Mesendoderm (in vitro differentiated cells): ENCODE data around the gene P2RY13. TPM values are rescaled to one million over a fixed set of nuclear protein-coding genes. Genes with fewer than 3 reads are reported as not detected.

ENCODE experiments used
- DNase-seq: peaks from one replicate; pipeline ENCODE4 v3.0.0; 2013
- H2AK5ac ChIP-seq: 2 replicates; pipeline ENCODE4 v1.6.1; 2013; ENCODE audit warnings: low read length, inconsistent platforms
- H2BK120ac ChIP-seq: 2 replicates; pipeline ENCODE4 v1.6.1; 2013; ENCODE audit warnings: low read depth, mild to moderate bottlenecking, low read length, moderate library complexity, mixed read lengths
- H2BK15ac ChIP-seq: replicated peaks from 2 replicates; pipeline ENCODE4 v1.6.1; 2013; ENCODE audit warnings: low read depth, mild to moderate bottlenecking, moderate library complexity
- H2BK5ac ChIP-seq: 2 replicates; pipeline ENCODE4 v1.6.1; 2013; ENCODE audit warnings: low read length, inconsistent platforms
- H3K18ac ChIP-seq: 2 replicates; pipeline ENCODE4 v1.6.1; 2013; ENCODE audit warnings: mild to moderate bottlenecking, low read length, mixed read lengths
- H3K23ac ChIP-seq: one replicate; pipeline ENCODE4 v1.6.1; 2013; ENCODE audit warnings: low read length
- H3K27ac ChIP-seq: 2 replicates; pipeline ENCODE4 v1.5.1; 2013; ENCODE audit warnings: low read depth, mild to moderate bottlenecking, inconsistent platforms, low read length, moderate library complexity
- H3K27me3 ChIP-seq: 2 replicates; pipeline ENCODE4 v1.6.1; 2013; ENCODE audit warnings: low read length, control low read depth, mild to moderate bottlenecking, inconsistent platforms; ENCODE audit not compliant: insufficient read depth, poor library complexity
- H3K36me3 ChIP-seq: 2 replicates; pipeline ENCODE4 v1.6.1; 2013; ENCODE audit warnings: low read length, inconsistent platforms; ENCODE audit not compliant: control insufficient read depth, insufficient read depth
- H3K4ac ChIP-seq: one replicate; pipeline ENCODE4 v1.6.1; 2013; ENCODE audit warnings: low read depth, mild to moderate bottlenecking, low read length, moderate library complexity
- H3K4me1 ChIP-seq: 2 replicates; pipeline ENCODE4 v1.6.1; 2013; ENCODE audit warnings: low read depth, low read length, inconsistent platforms; ENCODE audit not compliant: control insufficient read depth
- H3K4me2 ChIP-seq: 2 replicates; pipeline ENCODE4 v1.6.1; 2013; ENCODE audit warnings: low read length
- H3K4me3 ChIP-seq: 2 replicates; pipeline ENCODE4 v1.5.1; 2013; ENCODE audit warnings: mild to moderate bottlenecking, low read length
- H3K56ac ChIP-seq: one replicate; pipeline ENCODE4 v1.6.1; 2013; ENCODE audit warnings: low read length
- H3K79me1 ChIP-seq: 2 replicates; pipeline ENCODE4 v1.6.1; 2013; ENCODE audit warnings: low read length, inconsistent platforms
- H3K79me2 ChIP-seq: 2 replicates; pipeline ENCODE4 v1.6.1; 2013; ENCODE audit warnings: mild to moderate bottlenecking, low read length; ENCODE audit not compliant: control insufficient read depth, insufficient read depth
- H3K9ac ChIP-seq: 2 replicates; pipeline ENCODE4 v1.6.1; 2013; ENCODE audit warnings: low read length, inconsistent platforms
- H4K5ac ChIP-seq: one replicate; pipeline ENCODE4 v1.6.1; 2013; ENCODE audit warnings: low read length
- H4K8ac ChIP-seq: one replicate; pipeline ENCODE4 v1.6.1; 2013; ENCODE audit warnings: low read depth, mild to moderate bottlenecking, control low read depth, low read length, moderate library complexity
- WGBS: extraction: QIAGEN DNeasy Blood & Tissue Kit; methylation state at CpG from one replicate; pipeline ENCODE4 v1.1.7; 2013; ENCODE audit warnings: low lambda C conversion rate, missing lambda C conversion rate; ENCODE audit not compliant: insufficient coverage; ENCODE audit errors: extremely low coverage; 5-methylcytosine and 5-hydroxymethylcytosine counted together
- polyA plus RNA-seq, 2 experiments: library from polyadenylated mRNA; stranded (reverse); fragments of 200-250 nt; gene quantifications; one replicate each; pipeline ENCODE4 v1.2.3, GENCODE V29; 2013

Gene P2RY13
- not detected for polyA plus RNA-seq (2013, experiment 1 of 2)
- polyA plus RNA-seq (2013, experiment 2 of 2): not detected

DNA sequence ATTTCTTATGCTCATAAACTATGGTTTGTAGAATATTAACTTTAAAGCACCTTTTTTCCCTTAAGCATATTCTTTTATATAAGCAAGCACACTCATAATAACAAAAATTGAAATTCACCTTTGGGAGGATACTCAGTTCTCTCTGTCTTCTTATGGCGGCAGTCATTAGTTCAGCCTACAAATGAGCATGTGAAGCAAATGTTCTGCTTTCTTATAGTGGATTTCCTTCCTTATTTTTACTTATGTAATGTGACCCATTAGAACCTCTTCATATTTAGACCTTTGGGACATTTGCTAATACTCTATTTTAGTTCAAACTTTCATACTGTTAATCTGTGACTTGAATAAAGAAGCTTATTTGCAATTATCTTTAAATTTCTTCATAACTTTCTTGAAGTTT lies at the start of gene P2RY13:
Gene P2RY13, minus strand, starts transcription at position 187 of the 400 bp plus-strand sequence. Its CDS starts 21 bp downstream, at position 166.
- H3K4me2 ChIP-seq: no peak within 1 kb of the TSS
- no peak within 1 kb of the TSS for H3K23ac ChIP-seq
- no peak within 1 kb of the TSS for H4K8ac ChIP-seq
- DNase-seq: no peak
- H3K18ac ChIP-seq: no peak within 1 kb of the TSS
- H3K9ac ChIP-seq: no peak within 1 kb of the TSS
- H2AK5ac ChIP-seq: no peak within 1 kb of the TSS
- no CpG with 5 or more reads among the region's 1 CpG for WGBS
- H2BK15ac ChIP-seq: no peak within 1 kb of the TSS
- no peaks in the 10 kb centered on the region for H3K4me1 ChIP-seq
- H2BK5ac ChIP-seq: no peak within 1 kb of the TSS
- H2BK120ac ChIP-seq: no peak within 1 kb of the TSS
- no peaks in the 10 kb centered on the region for H3K79me1 ChIP-seq
- no peaks in the 10 kb centered on the region for H3K36me3 ChIP-seq
- H3K27me3 ChIP-seq: no peaks in the 10 kb centered on the region
- no peak within 1 kb of the TSS for H3K27ac ChIP-seq
- H3K79me2 ChIP-seq: no peaks in the 10 kb centered on the region
- H3K4me3 ChIP-seq: no peak within 1 kb of the TSS
- no peak within 1 kb of the TSS for H3K56ac ChIP-seq
- H3K4ac ChIP-seq: no peak within 1 kb of the TSS
- no peak within 1 kb of the TSS for H4K5ac ChIP-seq

DNA sequence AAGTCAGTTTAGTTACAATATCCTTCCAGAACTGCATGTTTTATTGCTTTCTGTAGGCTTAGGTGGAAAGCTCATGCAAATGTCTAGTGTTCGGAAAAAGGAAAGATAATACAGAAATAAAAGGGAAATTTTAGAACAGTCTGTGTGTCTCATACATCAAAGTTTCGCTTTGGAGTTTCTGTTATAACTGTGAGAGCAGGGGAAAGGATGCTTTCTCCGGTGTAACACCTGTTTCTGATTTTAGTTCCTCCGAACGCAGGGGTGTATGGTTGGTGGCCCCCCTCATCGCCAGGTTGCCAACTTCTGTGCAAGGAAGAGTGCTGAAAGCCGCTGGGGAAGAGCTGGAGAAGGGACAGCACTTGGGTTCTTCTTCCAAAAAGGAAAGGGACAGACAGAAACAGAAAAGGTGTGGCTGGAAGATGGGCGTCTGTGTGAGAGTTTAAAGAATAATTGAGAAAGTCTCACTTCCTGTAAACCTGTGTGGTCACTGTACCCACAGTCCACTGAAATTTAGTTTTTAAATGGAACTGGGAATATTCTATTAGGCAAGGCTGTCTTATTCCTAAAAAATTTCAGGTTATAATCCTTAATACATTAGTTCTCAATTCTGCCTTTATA lies 48.5 kb upstream of the P2RY13 start:
- H4K5ac ChIP-seq: no peak overlapping the region
- H3K27ac ChIP-seq: no peak overlapping the region
- no peak overlapping the region for H3K4ac ChIP-seq
- H3K23ac ChIP-seq: no peak overlapping the region
- H3K36me3 ChIP-seq: no peaks in the 10 kb centered on the region
- no peak overlapping the region for H4K8ac ChIP-seq
- no peaks in the 10 kb centered on the region for H3K79me2 ChIP-seq
- no peaks in the 10 kb centered on the region for H3K27me3 ChIP-seq
- no peak overlapping the region for H3K4me2 ChIP-seq
- no peak overlapping the region for H3K56ac ChIP-seq
- H2BK5ac ChIP-seq: no peak overlapping the region
- no peak for DNase-seq
- no peaks in the 10 kb centered on the region for H3K4me1 ChIP-seq
- no peaks in the 10 kb centered on the region for H3K79me1 ChIP-seq
- no CpG with 5 or more reads among the region's 8 CpGs for WGBS
- H3K18ac ChIP-seq: no peak overlapping the region
- H3K9ac ChIP-seq: no peak overlapping the region
- no peak overlapping the region for H2BK120ac ChIP-seq
- H3K4me3 ChIP-seq: no peak overlapping the region
- H2BK15ac ChIP-seq: no peak overlapping the region
- no peak overlapping the region for H2AK5ac ChIP-seq

DNA sequence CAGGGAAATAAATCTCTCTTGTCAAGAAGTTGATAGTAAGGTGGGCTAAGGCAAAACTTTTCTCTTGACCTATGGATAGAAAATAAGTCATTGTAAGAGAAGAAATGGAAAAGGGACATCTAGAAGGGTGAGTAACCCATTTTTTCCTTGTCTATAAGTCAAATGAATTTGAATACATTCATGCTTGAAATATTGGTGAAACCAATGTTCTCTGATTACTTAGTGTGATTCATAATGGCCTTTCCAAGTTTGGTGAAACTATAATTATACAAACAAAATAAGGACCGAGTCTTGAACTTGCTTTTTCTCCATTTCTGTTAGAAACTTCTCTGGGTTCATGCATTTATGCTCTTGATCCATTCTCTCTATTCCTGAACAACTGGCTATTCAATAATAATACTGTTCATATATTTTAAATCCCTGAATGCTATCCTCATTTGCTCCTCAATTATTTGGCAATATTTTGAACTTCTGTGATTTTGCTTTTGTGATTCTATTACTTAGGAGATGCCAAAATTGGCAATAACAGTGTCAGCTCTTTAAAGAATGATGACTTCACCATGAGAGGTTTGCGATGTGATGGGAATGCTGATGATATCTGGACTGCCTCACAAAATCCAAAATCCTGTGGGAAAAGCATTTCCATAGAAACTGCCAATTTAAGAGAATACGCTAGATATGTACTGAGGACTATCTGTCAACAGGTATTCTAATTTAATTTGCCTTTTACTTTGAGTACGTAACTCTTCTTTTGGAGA lies 42.9 kb upstream of the P2RY13 start:
- Histone ChIP-seq H3K27ac (no peak overlapping the region), H3K4me2 (no peak overlapping the region), H4K5ac (no peak overlapping the region), H2AK5ac (no peak overlapping the region), H3K9ac (no peak overlapping the region), H3K4me3 (no peak overlapping the region), H2BK120ac (no peak overlapping the region), H2BK5ac (no peak overlapping the region), H3K36me3 (no peaks in the 10 kb centered on the region), H3K4me1 (no peaks in the 10 kb centered on the region), H3K79me2 (no peaks in the 10 kb centered on the region), H3K27me3 (no peaks in the 10 kb centered on the region), H3K23ac (no peak overlapping the region), H4K8ac (no peak overlapping the region), H3K79me1 (no peaks in the 10 kb centered on the region), H3K56ac (no peak overlapping the region), H3K4ac (no peak overlapping the region), H2BK15ac (no peak overlapping the region), H3K18ac (no peak overlapping the region)
- WGBS: no CpG with 5 or more reads among the region's 4 CpGs
- DNase-seq: no peak

DNA sequence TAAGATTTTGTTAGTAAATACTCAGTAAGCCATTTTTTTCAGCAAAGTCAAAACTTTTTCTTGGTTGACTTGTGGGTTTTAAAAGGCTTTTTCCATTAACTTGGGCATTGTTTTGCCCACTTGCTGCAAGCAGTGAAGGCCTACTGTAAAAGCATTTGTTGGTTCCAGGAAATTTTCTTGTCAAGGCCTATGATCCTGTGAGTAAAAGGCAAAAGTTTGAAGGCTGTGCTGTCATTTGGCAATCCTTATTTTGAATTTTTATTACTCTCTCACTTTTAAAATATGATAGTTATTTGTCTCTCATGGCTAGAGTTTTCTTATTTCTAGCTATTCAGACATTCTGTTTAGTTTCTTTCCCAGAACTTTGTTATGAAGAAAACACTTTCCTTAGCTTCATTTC lies 42.2 kb upstream of the P2RY13 start:
- Histone ChIP-seq H3K36me3 (no peaks in the 10 kb centered on the region), H3K56ac (no peak overlapping the region), H3K27me3 (no peaks in the 10 kb centered on the region), H3K27ac (no peak overlapping the region), H3K23ac (no peak overlapping the region), H3K4me2 (no peak overlapping the region), H3K18ac (no peak overlapping the region), H4K8ac (no peak overlapping the region), H3K4ac (no peak overlapping the region), H2AK5ac (no peak overlapping the region), H4K5ac (no peak overlapping the region), H3K9ac (no peak overlapping the region), H2BK120ac (no peak overlapping the region), H3K79me2 (no peaks in the 10 kb centered on the region), H3K4me3 (no peak overlapping the region), H2BK5ac (no peak overlapping the region), H3K4me1 (no peaks in the 10 kb centered on the region), H3K79me1 (no peaks in the 10 kb centered on the region), H2BK15ac (no peak overlapping the region)
- no peak for DNase-seq

DNA sequence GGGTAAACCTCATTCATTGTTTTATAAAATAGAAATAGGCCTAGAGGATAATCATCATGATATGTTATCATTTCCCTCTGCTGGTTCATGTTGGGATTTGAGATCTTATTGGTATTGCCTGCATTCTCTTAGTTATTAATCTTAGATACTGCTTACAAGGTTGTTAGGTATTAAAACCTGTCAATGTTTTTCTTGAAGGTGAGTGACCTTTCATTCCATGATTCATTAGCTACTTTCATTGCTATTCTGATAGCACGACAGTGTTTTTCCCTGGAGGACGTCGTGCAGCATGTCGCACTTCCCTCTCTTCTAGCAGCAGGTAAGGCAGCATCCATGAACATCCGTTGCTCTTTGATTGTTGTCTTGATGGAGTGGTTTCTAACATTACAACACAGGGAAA lies 38.1 kb upstream of the P2RY13 start:
- Histone ChIP-seq H3K36me3 (no peaks in the 10 kb centered on the region), H3K4me3 (no peak overlapping the region), H4K5ac (no peak overlapping the region), H3K79me1 (no peaks in the 10 kb centered on the region), H3K56ac (no peak overlapping the region), H2BK120ac (no peak overlapping the region), H3K18ac (no peak overlapping the region), H3K9ac (no peak overlapping the region), H2AK5ac (no peak overlapping the region), H3K27me3 (no peaks in the 10 kb centered on the region), H2BK5ac (no peak overlapping the region), H4K8ac (no peak overlapping the region), H3K23ac (no peak overlapping the region), H3K4me1 (no peaks in the 10 kb centered on the region), H3K4ac (no peak overlapping the region), H2BK15ac (no peak overlapping the region), H3K4me2 (no peak overlapping the region), H3K27ac (no peak overlapping the region), H3K79me2 (no peaks in the 10 kb centered on the region)
- DNase-seq: no peak
- no CpG with 5 or more reads among the region's 5 CpGs for WGBS
